Measurements from ENCODE around the gene MFN2. TPM values are rescaled to one million over a fixed set of nuclear protein-coding genes. Genes with fewer than 3 reads are reported as not detected.
"Not testable (repeated sequence)": the region's sequence is repeated elsewhere in the genome, so short reads cannot be mapped to it uniquely, and the experiment has no call there.

Gene MFN2
- polyA plus RNA-seq, 1 of the 3 experiments (the other 2 are of a cell fraction): 43.2 TPM

DNA sequence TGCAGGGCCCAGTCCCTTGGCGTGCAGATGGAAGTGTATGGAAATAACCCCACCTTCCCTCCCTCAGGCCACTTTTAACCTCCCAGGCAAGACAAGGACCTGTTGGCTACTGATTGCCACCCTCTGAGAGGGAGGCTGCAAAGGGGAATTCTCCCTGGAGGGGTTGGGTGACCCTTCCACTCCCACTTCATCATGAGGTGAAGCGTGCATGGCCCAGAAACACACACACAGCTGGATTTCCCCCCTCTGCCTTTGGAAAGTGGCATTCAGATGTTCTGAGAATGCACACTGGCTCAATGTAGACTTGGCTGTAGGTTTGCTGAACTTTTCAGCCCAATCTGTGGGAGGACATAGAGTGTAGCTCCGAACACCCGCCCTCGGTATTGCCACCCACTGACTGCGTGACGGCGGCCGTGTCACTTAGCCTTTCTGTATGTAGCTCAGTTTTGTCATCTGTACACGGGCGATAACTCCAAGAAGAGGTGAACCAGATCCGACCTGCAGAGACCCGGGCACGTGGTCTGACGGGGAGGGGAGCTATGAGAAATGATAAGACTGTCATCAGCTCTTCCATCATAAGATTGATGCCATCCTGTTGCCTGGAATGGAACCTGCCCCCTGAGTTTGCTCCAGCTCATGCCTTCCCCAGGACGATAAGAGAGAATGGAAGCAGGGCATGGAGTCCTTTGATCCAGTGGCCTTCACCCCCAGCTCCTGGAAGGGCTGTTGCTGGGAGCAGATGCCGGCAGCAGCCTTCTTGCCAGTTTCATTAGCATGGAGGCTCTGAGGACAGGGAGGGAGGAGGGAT, 58.3 kb downstream of the MFN2 start:
- no peak overlapping the region for H3K9ac ChIP-seq
- H3F3A ChIP-seq (replicated peaks; ENCODE audit: insufficient read depth): peaks cover 12% of the 10 kb centered on the region
- no peaks in the 10 kb centered on the region for H3K9me3 ChIP-seq
- CTCF ChIA-PET: interaction anchor here (2.0 kb wide), 2 partner anchors 8 to 12 kb away, joined by 7 to 9 read pairs; no protein-coding TSS in a partner anchor
- POLR2A ChIA-PET: interaction anchor here (0.6 kb wide), 2 partner anchors 56 to 276 kb away, joined by 3 to 4 read pairs; no protein-coding TSS in a partner anchor
- H3K36me3 ChIP-seq (replicated peaks in 1 of 2; ENCODE audit: control insufficient read depth in 1 of 2, insufficient read depth in 2 of 2, low read length in 1 of 2): no peaks in the 10 kb centered on the region
- H3K27ac ChIP-seq (ENCODE audit: low read depth in 2 of 2, low read length in 1 of 2): no peak overlapping the region
- 86% methylated on average over 10 of the region's 17 CpGs for WGBS (ENCODE audit: low lambda C conversion rate)
- H3K4me1 ChIP-seq (ENCODE audit: control insufficient read depth in 1 of 2, insufficient read depth in 2 of 2, low read depth in 1 of 2, low read length in 1 of 2): peaks cover 0 to 3% of the 10 kb centered on the region in 2 experiments; a peak in 2 of 4 replicates
- TF ChIP-seq GABPA (IDR thresholded peaks at IDR 0.05; ENCODE audit: low read depth) (no peak), TCF12 (IDR thresholded peaks at IDR 0.05) (no peak)
- H4K20me1 ChIP-seq (ENCODE audit: insufficient read depth): no peaks in the 10 kb centered on the region
- DNase-seq: no peak
- H3K79me2 ChIP-seq (ENCODE audit: insufficient read depth): no peaks in the 10 kb centered on the region
- H3K4me2 ChIP-seq: no peak overlapping the region
- no peak overlapping the region for H3K4me3 ChIP-seq (ENCODE audit: low read depth in 2 of 2, low read length in 1 of 2)
- no peaks in the 10 kb centered on the region for H3K9me2 ChIP-seq
- no peaks in the 10 kb centered on the region for H3K27me3 ChIP-seq (ENCODE audit: insufficient read depth)
- H2AFZ ChIP-seq (ENCODE audit: low read depth): no peak overlapping the region

DNA sequence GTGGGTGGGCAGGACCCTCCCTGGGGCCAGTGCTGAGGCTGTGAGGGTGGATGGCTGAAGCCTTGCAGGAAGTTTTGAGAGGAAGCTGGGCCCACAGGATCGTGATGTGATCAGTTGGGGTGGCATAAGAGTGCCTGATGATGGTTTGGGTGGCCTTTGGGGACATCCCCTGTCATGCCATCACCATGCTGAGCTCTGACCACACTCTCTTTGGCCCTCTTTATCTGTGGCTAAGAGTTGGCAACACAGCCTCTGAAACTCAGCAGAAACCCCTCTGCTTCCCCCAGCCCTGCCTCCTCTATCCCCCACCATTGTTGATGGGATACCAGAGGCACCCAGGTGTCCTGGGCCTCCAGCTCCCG, 58.9 kb downstream of the MFN2 start:
- Histone ChIP-seq H3K4me2 (no peak overlapping the region), H3F3A (replicated peaks; ENCODE audit: insufficient read depth) (peaks cover 12% of the 10 kb centered on the region), H3K79me2 (ENCODE audit: insufficient read depth) (no peaks in the 10 kb centered on the region), H3K4me1 (ENCODE audit: control insufficient read depth in 1 of 2, insufficient read depth in 2 of 2, low read depth in 1 of 2, low read length in 1 of 2) (peaks cover 0 to 3% of the 10 kb centered on the region in 2 experiments; a peak in 2 of 4 replicates), H3K9ac (no peak overlapping the region), H4K20me1 (ENCODE audit: insufficient read depth) (no peaks in the 10 kb centered on the region), H3K9me3 (no peaks in the 10 kb centered on the region), H2AFZ (ENCODE audit: low read depth) (no peak overlapping the region), H3K27me3 (ENCODE audit: insufficient read depth) (no peaks in the 10 kb centered on the region), H3K9me2 (no peaks in the 10 kb centered on the region), H3K27ac (ENCODE audit: low read depth in 2 of 2, low read length in 1 of 2) (no peak overlapping the region), H3K4me3 (ENCODE audit: low read depth in 2 of 2, low read length in 1 of 2) (no peak overlapping the region), H3K36me3 (replicated peaks in 1 of 2; ENCODE audit: control insufficient read depth in 1 of 2, insufficient read depth in 2 of 2, low read length in 1 of 2) (no peaks in the 10 kb centered on the region)
- no peak for DNase-seq
- ChIA-PET CTCF (interaction anchor here (2.0 kb wide), 2 partner anchors 8 to 12 kb away, joined by 7 to 9 read pairs; no protein-coding TSS in a partner anchor), POLR2A (no interaction called here)
- 82% methylated on average over 2 of the region's 2 CpGs for WGBS (ENCODE audit: low lambda C conversion rate)
- no peak for TF ChIP-seq JUND (IDR thresholded peaks at IDR 0.05)
- TF ChIP-seq, protein P1, sequence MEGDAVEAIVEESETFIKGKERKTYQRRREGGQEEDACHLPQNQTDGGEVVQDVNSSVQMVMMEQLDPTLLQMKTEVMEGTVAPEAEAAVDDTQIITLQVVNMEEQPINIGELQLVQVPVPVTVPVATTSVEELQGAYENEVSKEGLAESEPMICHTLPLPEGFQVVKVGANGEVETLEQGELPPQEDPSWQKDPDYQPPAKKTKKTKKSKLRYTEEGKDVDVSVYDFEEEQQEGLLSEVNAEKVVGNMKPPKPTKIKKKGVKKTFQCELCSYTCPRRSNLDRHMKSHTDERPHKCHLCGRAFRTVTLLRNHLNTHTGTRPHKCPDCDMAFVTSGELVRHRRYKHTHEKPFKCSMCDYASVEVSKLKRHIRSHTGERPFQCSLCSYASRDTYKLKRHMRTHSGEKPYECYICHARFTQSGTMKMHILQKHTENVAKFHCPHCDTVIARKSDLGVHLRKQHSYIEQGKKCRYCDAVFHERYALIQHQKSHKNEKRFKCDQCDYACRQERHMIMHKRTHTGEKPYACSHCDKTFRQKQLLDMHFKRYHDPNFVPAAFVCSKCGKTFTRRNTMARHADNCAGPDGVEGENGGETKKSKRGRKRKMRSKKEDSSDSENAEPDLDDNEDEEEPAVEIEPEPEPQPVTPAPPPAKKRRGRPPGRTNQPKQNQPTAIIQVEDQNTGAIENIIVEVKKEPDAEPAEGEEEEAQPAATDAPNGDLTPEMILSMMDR (IDR thresholded peaks at IDR 0.05): no peak
- no peak for TF ChIP-seq TCF12 (IDR thresholded peaks at IDR 0.05)
- TF ChIP-seq YY1 (IDR thresholded peaks at IDR 0.05; ENCODE audit: low read depth): no peak
- no peak for TF ChIP-seq RAD21 (IDR thresholded peaks at IDR 0.05; ENCODE audit: low read length)
- no peak for TF ChIP-seq RFX5 (IDR thresholded peaks at IDR 0.05; ENCODE audit: low read length)
- TF ChIP-seq TEAD4 (IDR thresholded peaks at IDR 0.05; ENCODE audit: borderline replicate concordance, insufficient read depth): no peak

DNA sequence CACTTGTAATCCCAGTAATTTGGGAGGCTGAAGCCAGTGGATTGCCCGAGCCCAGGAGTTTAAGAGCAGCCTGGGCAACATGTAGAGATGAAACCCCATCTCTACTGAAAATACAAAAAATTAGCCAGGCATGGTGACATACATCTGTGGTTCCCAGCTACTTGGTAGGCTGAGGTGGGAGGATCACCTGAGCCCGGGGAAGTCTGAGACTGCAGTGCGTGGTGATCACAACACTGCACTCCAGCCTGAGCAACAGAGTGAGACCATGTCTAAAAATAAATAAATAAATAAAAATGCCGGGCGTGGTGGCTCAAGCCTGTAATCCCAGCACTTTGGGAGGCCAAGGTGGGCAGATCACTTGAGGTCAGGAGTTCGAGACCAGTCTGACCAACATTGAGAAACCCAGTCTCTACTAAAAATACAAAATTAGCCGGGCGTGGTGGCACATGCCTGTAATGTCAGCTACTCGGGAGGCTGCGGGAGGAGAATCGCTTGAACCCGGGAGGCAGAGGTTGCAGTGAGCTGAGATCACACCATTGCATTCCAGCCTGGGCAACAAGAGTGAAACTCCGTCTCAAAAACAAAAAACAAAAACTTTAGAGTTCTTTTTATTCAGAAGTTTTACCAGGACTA, 59.7 kb downstream of the MFN2 start:
- H3K4me3 ChIP-seq (ENCODE audit: low read depth in 2 of 2, low read length in 1 of 2); POLR2A ChIA-PET; H3K36me3 ChIP-seq (replicated peaks in 1 of 2; ENCODE audit: control insufficient read depth in 1 of 2, insufficient read depth in 2 of 2, low read length in 1 of 2); H3K9me2 ChIP-seq; H3K4me1 ChIP-seq (ENCODE audit: control insufficient read depth in 1 of 2, insufficient read depth in 2 of 2, low read depth in 1 of 2, low read length in 1 of 2); H4K20me1 ChIP-seq (ENCODE audit: insufficient read depth); H3K9ac ChIP-seq; H3K79me2 ChIP-seq (ENCODE audit: insufficient read depth); H3K9me3 ChIP-seq; H2AFZ ChIP-seq (ENCODE audit: low read depth); DNase-seq; H3K27me3 ChIP-seq (ENCODE audit: insufficient read depth): not testable (repeated sequence)
- Histone ChIP-seq H3K4me2 (peak overlapping the region; percentile 55; the same call in 1 of the 2 replicates), H3F3A (replicated peaks; ENCODE audit: insufficient read depth) (peaks cover 12% of the 10 kb centered on the region), H3K27ac (ENCODE audit: low read depth in 2 of 2, low read length in 1 of 2) (peak overlapping the region in 1 of 2 experiments; percentile 5; a peak in 1 of 4 replicates)
- CTCF ChIA-PET: interaction anchor here (0.9 to 2.0 kb wide), 3 partner anchors 9 to 38 kb away, joined by 3 to 9 read pairs (median 7); no protein-coding TSS in a partner anchor
- 93% methylated on average over 13 of the region's 13 CpGs for WGBS (ENCODE audit: low lambda C conversion rate)

All from SK-N-SH (cell line).